GM23338 (cell line): Measurements from ENCODE around the gene TM6SF1. TPM values are rescaled to one million over a fixed set of nuclear protein-coding genes. Genes with fewer than 3 reads are reported as not detected.

Experiments used
- ATAC-seq: fragments of 200-7000 bp; cut with Tn5 transposase; 3 replicates; pipeline ENCODE4 v1.9.1; 2020
- DNase-seq: peaks from one replicate; pipeline ENCODE4 v3.0.0-alpha.2; 2015; ENCODE audit warnings: low spot score
- H2AFZ ChIP-seq: fragments of 200-600 bp; sonication (generic); 2 replicates; pipeline ENCODE4 v1.8.0; 2016; ENCODE audit warnings: antibody characterized with exemption, mild to moderate bottlenecking, moderate library complexity
- H3F3A ChIP-seq: fragments of 200-600 bp; sonication (generic); replicated peaks from 2 replicates; pipeline ENCODE4 v1.8.0; 2017; ENCODE audit warnings: antibody characterized with exemption, mixed run types, low read depth
- H3K27ac ChIP-seq: fragments of 200-600 bp; sonication (generic); 2 replicates; pipeline ENCODE4 v1.6.1; 2016; ENCODE audit warnings: low read depth
- H3K27me3 ChIP-seq: fragments of 200-600 bp; sonication (generic); 2 replicates; pipeline ENCODE4 v1.8.0; 2016; ENCODE audit warnings: mild to moderate bottlenecking, mixed run types, moderate library complexity; ENCODE audit not compliant: insufficient read depth
- H3K36me3 ChIP-seq: fragments of 200-600 bp; sonication (generic); 2 replicates; pipeline ENCODE4 v1.8.0; 2016; ENCODE audit warnings: mild to moderate bottlenecking; ENCODE audit not compliant: insufficient read depth
- H3K4me1 ChIP-seq: fragments of 200-600 bp; sonication (generic); 2 replicates; pipeline ENCODE4 v1.8.0; 2016; ENCODE audit warnings: mild to moderate bottlenecking, moderate library complexity; ENCODE audit not compliant: insufficient read depth
- H3K4me2 ChIP-seq: fragments of 200-600 bp; sonication (generic); 2 replicates; pipeline ENCODE4 v1.7.1; 2017; ENCODE audit warnings: mixed run types
- H3K4me3 ChIP-seq: fragments of 200-600 bp; sonication (generic); 2 replicates; pipeline ENCODE4 v1.6.1; 2016; ENCODE audit warnings: mixed run types
- H3K79me2 ChIP-seq: fragments of 200-600 bp; sonication (generic); replicated peaks from 2 replicates; pipeline ENCODE4 v1.8.0; 2017; ENCODE audit warnings: mild to moderate bottlenecking; ENCODE audit not compliant: insufficient read depth
- H3K9me2 ChIP-seq: fragments of 200-600 bp; sonication (generic); 2 replicates; pipeline ENCODE4 v1.8.0; 2017; ENCODE audit not compliant: insufficient read depth
- H4K20me1 ChIP-seq: fragments of 200-600 bp; sonication (generic); replicated peaks from 2 replicates; pipeline ENCODE4 v1.8.0; 2017; ENCODE audit warnings: mild to moderate bottlenecking; ENCODE audit not compliant: insufficient read depth
- H3K27ac Mint-ChIP-seq: 2 replicates; pipeline ENCODE4 v1.8.0; 2020; ENCODE audit warnings: inconsistent platforms, mild to moderate bottlenecking, moderate library complexity, mixed read lengths
- H3K27me3 Mint-ChIP-seq: 3 replicates; pipeline ENCODE4 v1.8.0; 2022; ENCODE audit warnings: low read depth, mild to moderate bottlenecking, moderate library complexity, mixed read lengths, inconsistent platforms; ENCODE audit not compliant: insufficient read depth, poor library complexity
- H3K36me3 Mint-ChIP-seq: 3 replicates; pipeline ENCODE4 v1.8.0; 2021; ENCODE audit warnings: low read depth, mild to moderate bottlenecking, inconsistent platforms, moderate library complexity, mixed read lengths
- H3K4me1 Mint-ChIP-seq: 3 replicates; pipeline ENCODE4 v1.8.0; 2020; ENCODE audit warnings: mild to moderate bottlenecking, inconsistent platforms, mixed read lengths
- H3K4me3 Mint-ChIP-seq: 3 replicates; pipeline ENCODE4 v1.8.0; 2021; ENCODE audit warnings: moderate library complexity, mild to moderate bottlenecking, inconsistent platforms, mixed read lengths
- H3K9me3 Mint-ChIP-seq: 3 replicates; pipeline ENCODE4 v1.8.0; 2020; ENCODE audit warnings: moderate library complexity, mild to moderate bottlenecking, inconsistent platforms, mixed read lengths
- CREB1 ChIP-seq: fragments of 250-450 bp; sonication (Bioruptor Pico); IDR thresholded peaks from 2 replicates; pipeline ENCODE4 v1.5.0; 2020; ENCODE audit warnings: low read depth, mild to moderate bottlenecking, moderate library complexity
- CTCF ChIP-seq, 2 experiments: fragments of 200-600 bp in 1 of 2; sonication (generic) in 1 of 2; conservative IDR thresholded peaks; 2 replicates each; pipeline versions ENCODE4 v1.5.1 to v1.6.1; 2016 to 2017; ENCODE audit warnings: antibody characterized with exemption in 2 of 2, low read depth in 2 of 2, mild to moderate bottlenecking in 2 of 2, moderate library complexity in 1 of 2
- ETS1 ChIP-seq: IDR thresholded peaks from 2 replicates; pipeline ENCODE4 v1.6.1; 2016; ENCODE audit warnings: antibody characterized with exemption
- EZH2 ChIP-seq: fragments of 200-600 bp; sonication (generic); IDR thresholded peaks from one replicate; pipeline ENCODE4 v1.8.0; 2017; ENCODE audit warnings: antibody characterized with exemption, mild to moderate bottlenecking, low read depth; ENCODE audit not compliant: unreplicated experiment
- EZH2phosphoT487 ChIP-seq: fragments of 200-600 bp; sonication (generic); IDR thresholded peaks from one replicate; pipeline ENCODE4 v1.8.1; 2018; ENCODE audit warnings: antibody characterized with exemption; ENCODE audit not compliant: unreplicated experiment
- JUNB ChIP-seq: IDR thresholded peaks from one replicate; pipeline ENCODE4 v1.6.1; 2016; ENCODE audit warnings: antibody characterized with exemption; ENCODE audit not compliant: unreplicated experiment
- NANOG ChIP-seq: IDR thresholded peaks from 2 replicates; pipeline ENCODE4 v1.6.1; 2016; ENCODE audit warnings: antibody characterized with exemption, borderline replicate concordance
- POLR2AphosphoS5 ChIP-seq: IDR thresholded peaks from 2 replicates; pipeline ENCODE4 v1.6.1; 2016; ENCODE audit warnings: antibody characterized with exemption, low read depth
- REST ChIP-seq: IDR thresholded peaks from one replicate; pipeline ENCODE4 v1.6.1; 2018; ENCODE audit warnings: antibody characterized with exemption; ENCODE audit not compliant: unreplicated experiment
- STAT1 ChIP-seq: IDR thresholded peaks from one replicate; pipeline ENCODE4 v1.6.1; 2016; ENCODE audit warnings: antibody characterized with exemption; ENCODE audit not compliant: unreplicated experiment
- ZNF114 ChIP-seq: fragments of 250-450 bp; sonication (Bioruptor Pico); IDR thresholded peaks from 2 replicates; pipeline ENCODE4 v1.5.0; 2020; ENCODE audit warnings: mild to moderate bottlenecking, moderate library complexity
- ZNF331 ChIP-seq: fragments of 250-450 bp; sonication (Bioruptor Pico); IDR thresholded peaks from 2 replicates; pipeline ENCODE4 v1.5.0; 2020; ENCODE audit warnings: low read depth, mild to moderate bottlenecking, moderate library complexity
- polyA plus RNA-seq: library from polyadenylated mRNA; unstranded; fragments of >200 nt; fragmentation: Nextera tagmentation; extraction: Ambion mirVana; gene quantifications from 2 replicates; pipeline ENCODE4 v1.2.1, GENCODE V29; 2016
- total RNA-seq: library from RNA; depleted of rRNA; stranded (reverse); fragments of >200 nt; shearing (Covaris generic); gene quantifications from 2 replicates; pipeline ENCODE4 v1.2.3, GENCODE V29; 2014

The TM6SF1 gene
- total and polyA plus RNA-seq, 2 experiments from 2014 or later: 0.80 to 1.5 TPM

GRCh38 chr15:83107841-83108181 is 366 bp downstream of the TM6SF1 start (continued):
- no peak for TF ChIP-seq ZNF331 (CRISPR knock-in tag)
- no peak for TF ChIP-seq POLR2AphosphoS5
- TF ChIP-seq CREB1 (CRISPR knock-in tag): no peak
- TF ChIP-seq EZH2: no peak
- TF ChIP-seq STAT1: no peak
- no peak for TF ChIP-seq ETS1
- no peak for TF ChIP-seq NANOG
- TF ChIP-seq EZH2phosphoT487: no peak
- no peak for TF ChIP-seq JUNB
- TF ChIP-seq CTCF (conservative IDR thresholded peaks at IDR 0.05; ENCODE audit: low read depth in 2 of 2): no peak
- TF ChIP-seq ZNF114: no peak

- H3K27me3 ChIP-seq: peaks cover 40% of the 10 kb centered on the region
- H3K4me1 Mint-ChIP-seq: peaks cover 22% of the 10 kb centered on the region
- 0 out of 2 replicates have a peak, but pooled peaks cover 6% of the 10 kb centered on the region for H3K9me2 ChIP-seq
- peak overlapping the region; percentile 85 for H3K4me2 ChIP-seq
- peaks cover 4% of the 10 kb centered on the region; the same call in 1 of the 2 replicates for H3K4me1 ChIP-seq
- no peaks in the 10 kb centered on the region for H4K20me1 ChIP-seq
- ATAC-seq: peak; percentile 11
- H3K79me2 ChIP-seq: no peaks in the 10 kb centered on the region
- H2AFZ ChIP-seq: peak overlapping the region; percentile 93
- H3K36me3 Mint-ChIP-seq: peaks cover 3% of the 10 kb centered on the region; the same call in 1 of the 3 replicates
- no peak overlapping the region for H3K27ac Mint-ChIP-seq
- H3K36me3 ChIP-seq: no peaks in the 10 kb centered on the region
- H3K27ac ChIP-seq: no peak overlapping the region
- peak overlapping the region; percentile 78 for H3K4me3 ChIP-seq
- DNase-seq: peak; percentile 27
- H3F3A ChIP-seq: no peaks in the 10 kb centered on the region
- H3K9me3 Mint-ChIP-seq: peaks cover 3% of the 10 kb centered on the region; the same call in 1 of the 3 replicates
- peaks cover 29% of the 10 kb centered on the region for H3K27me3 Mint-ChIP-seq
- peak overlapping the region; percentile 61 for H3K4me3 Mint-ChIP-seq
- TF ChIP-seq REST (no peak), STAT1 (no peak), CREB1 (CRISPR knock-in tag) (no peak), JUNB (no peak), EZH2phosphoT487 (no peak)
These were observed 1.1 kb downstream of the TM6SF1 start for GRCh38 chr15:83108266-83109219.
